CD4-positive, alpha-beta T cell treated with Interleukin-15 for 1 hour (primary cell): Measurements from ENCODE around the gene CACNG1.
"Not testable (repeated sequence)": the region's sequence is repeated elsewhere in the genome, so short reads cannot be mapped to it uniquely, and the experiment has no call there.

Experiments
- DNase-seq: peaks from one replicate; pipeline ENCODE4 v3.0.0-alpha.2; 2020

The CACNG1 gene

DNA sequence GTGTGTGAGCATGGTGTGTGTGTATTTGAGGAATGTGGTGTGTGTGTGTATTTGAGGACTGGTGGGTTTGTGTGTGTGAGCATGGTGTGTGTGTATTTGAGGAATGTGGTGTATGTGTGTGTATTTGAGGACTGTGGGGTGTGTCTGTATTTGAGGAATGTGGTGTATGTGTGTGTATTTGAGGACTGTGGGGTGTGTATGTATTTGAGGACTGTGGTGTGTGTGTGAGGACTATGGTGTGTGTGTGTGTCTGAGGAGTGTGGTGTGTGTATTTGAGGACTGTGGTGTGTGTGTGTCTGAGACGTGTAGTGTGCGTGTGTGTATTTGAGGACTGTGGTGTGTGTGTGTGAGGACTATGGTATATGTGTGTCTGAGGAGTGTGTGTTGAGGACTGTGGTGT lies 18.0 kb upstream of the CACNG1 start:
- DNase-seq = no peak

- no peak for DNase-seq
Measured at GRCh38 chr17:67027031-67027628, 17.2 kb upstream of the CACNG1 start.

GRCh38 chr17:67030641-67031040 lies 13.7 kb upstream of the CACNG1 start:
- no peak for DNase-seq

GRCh38 chr17:67032382-67032781 lies 12.0 kb upstream of the CACNG1 start:
- no peak for DNase-seq

- no peak for DNase-seq
Measured at GRCh38 chr17:67032985-67033384, 11.4 kb upstream of the CACNG1 start.

DNA sequence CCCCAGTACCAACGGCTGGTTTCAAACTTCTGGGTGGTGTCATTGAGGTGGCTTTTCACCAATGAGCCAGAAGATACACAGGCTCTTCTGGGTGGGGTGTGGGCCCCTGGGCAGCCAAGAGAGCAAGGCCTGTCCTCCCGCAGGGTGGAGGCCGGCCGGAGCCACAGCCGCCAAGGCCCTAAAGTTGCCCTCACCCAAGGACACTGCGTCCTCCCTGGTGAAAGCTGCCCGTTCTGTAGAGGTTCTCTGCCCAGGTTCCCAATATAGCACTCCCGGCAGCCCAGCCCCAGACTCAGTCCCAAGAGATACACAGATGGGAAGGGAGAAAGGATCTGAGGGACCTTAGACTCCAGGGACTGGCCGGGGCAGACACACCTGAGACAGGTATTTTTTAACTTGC lies 10.7 kb upstream of the CACNG1 start:
- no peak for DNase-seq

GRCh38 chr17:67035131-67036083 lies 8.9 kb upstream of the CACNG1 start:
- no peak for DNase-seq

DNA sequence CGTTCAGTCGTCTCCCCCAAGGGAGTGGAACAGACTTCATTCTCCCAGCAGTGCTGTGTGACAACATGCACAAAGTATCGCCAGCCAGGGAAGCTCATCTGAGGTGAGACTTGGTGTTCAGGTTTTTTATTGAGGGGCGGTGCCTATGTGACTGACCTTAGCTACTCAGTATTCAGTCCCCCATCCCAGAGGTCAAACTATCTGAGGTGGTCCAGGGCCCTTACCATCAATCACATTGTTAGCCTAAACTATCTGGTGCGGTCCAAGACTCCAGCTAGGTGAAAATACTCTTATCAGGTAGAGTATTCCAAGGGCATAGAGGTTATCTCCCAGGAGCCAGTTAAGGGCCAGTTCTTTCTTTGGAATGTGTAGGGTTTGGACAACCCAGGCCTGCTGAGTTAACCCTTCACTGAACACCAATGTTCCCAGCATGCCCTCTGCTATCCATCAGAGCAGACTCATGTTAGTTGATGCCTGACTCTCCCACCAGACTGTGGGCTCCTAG lies 5.4 kb upstream of the CACNG1 start:
- DNase-seq = no peak

- no peak for DNase-seq
Measured at GRCh38 chr17:67040652-67041051, 3.7 kb upstream of the CACNG1 start.

DNA sequence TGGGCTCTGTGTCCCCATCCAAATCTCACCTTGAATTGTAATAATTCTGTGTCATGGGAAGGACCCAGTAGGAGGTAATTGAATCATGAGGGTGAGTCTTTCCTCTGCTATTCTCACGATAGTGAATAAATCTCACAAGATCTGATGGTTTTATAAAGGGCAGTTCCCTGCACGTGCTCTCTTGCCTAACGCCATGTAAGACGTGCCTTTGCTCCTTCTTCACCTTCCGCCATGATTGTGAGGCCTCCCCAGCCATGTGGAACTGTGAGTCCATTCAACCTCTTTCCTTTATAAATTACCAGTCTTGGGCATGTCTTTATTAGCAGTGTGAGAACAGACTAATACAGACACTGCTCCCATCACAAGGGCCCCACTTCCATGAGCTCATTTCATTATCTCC lies 3.2 kb upstream of the CACNG1 start:
- DNase-seq = not testable (repeated sequence)

- DNase-seq = no peak
Measured at GRCh38 chr17:67041531-67041930, 2.8 kb upstream of the CACNG1 start.

GRCh38 chr17:67041941-67042899 lies 2.1 kb upstream of the CACNG1 start:
- no peak for DNase-seq

DNA sequence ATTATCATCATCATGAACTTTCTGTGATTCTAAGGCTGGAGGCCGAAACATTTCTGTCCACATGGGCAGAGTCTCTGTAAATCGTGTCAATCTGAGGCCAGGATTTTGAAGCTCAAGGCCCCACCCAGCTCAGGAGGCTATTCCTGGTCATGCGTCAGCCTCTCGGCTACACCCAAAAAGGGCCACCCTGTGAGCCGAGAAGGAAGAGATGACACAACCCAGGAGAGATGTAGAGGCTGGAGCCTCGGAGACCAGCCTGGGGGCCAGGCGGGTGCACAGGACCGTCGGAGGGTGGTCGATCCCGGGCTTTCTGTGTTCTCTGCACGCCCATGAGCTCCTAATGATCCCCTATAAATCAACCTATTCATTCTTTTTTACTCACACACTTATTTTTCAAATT lies 1.1 kb upstream of the CACNG1 start:
- DNase-seq = no peak

GRCh38 chr17:67044940-67045339 lies 586 bp downstream of the CACNG1 start:
- DNase-seq = no peak

DNA sequence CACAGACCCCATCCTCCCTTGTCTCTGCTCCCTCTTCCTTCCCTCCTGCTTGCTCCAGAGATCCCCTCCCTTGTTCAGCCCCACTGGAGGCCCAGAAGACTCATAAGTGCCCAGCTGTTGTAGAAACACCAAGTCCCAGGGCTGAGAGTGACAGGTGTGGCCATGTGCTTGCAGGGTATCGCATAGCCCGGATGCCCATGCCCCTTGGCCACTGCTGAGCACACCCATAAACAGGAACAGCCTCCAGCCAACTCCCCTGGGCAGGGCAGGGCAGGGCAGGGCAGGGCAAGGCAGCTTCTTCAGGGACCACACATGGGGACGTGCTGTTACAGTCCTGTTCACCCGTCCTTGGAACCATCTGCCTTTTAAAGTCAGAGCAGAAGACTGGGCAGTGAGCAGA lies 2.0 kb downstream of the CACNG1 start:
- no peak for DNase-seq

- no peak for DNase-seq
Measured at GRCh38 chr17:67047382-67047781, 3.0 kb downstream of the CACNG1 start.

DNA sequence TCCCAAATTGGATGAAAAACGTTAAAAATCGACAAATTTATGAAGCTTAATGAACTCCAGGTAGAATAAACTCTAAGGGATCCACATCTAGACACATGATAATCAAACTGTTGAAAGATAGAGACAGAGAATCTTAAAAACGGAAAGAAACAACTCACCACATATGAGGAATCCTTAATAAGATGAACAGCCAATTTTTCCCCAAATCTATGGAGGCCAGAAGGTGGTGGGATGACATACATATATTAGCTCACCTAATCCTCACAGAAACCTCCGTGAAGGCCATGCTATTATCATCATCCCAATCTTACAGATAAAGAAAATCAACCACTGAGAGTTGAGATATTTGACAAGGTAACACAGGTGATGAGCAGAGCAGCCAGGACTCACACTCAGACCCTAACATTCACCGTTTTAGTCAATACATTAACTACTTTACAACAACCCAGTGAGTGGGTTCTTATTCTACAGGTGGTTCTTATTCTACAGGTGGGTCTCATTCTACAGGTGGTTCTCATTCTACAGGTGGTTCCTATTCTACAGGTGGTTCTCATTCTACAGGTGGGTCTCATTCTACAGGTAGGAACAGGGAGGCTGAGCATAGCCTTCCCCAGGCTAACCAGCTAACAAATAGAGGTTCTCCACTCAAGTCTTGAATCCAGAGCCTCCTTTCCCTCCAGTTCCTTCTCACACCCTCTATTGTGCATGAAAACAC lies 4.8 kb downstream of the CACNG1 start:
- no peak for DNase-seq

DNA sequence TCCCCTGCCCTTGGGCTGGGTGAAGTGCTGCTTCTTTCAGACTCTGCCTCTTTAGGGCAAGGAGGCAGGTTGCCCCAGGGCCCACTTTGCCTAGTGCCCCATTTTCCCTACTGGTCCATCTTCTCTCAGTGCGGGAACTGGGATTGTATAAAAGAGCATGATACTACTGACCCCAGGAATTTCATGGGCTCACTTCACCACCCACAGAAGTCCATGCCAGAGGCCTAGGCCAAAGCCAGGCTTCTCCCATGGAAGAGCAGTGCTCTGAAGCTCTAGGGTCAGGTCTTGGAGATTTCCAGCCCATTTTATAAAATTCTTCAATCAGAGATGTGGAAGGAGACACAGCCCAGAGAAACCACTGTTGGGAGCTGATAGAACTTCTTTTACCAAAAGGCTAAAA lies 5.7 kb downstream of the CACNG1 start:
- no peak for DNase-seq

DNA sequence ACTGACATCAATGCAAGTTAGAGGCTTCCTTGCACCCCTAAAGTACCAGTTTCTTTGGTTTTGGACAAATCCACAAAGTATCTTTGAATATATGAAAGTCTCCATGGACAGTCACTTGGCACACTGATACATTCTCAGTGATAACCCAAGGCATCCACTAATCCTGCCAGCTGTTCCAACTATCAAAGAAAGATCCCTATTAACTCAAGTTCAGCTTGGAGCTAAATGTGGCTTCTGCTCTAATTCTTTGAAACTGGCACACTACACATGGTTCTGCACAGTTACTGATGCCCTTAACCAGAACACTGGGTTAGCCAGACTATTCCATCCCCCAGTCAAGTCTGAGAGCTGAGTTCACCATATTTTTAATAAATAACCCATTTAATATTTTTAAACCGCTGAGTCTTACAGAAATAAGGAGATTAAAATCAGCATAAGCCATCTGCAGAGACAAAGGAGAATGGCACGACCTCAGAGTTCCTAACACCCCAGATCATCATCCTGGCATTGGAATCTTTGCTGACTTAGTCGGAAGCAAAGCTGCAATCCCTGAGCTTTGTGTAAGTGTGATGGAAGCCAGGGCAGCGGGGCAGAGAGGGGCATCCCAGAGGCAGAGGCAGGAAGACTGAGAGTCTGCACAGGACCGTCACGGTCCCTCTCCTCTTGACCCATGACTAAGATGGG lies 6.3 kb downstream of the CACNG1 start:
- no peak for DNase-seq

GRCh38 chr17:67051155-67051538 lies 6.8 kb downstream of the CACNG1 start:
- no peak for DNase-seq

- no peak for DNase-seq
Measured at GRCh38 chr17:67051837-67052236, 7.5 kb downstream of the CACNG1 start.
